ENCODE data around the gene MBLAC1.

- no peak for TF ChIP-seq CTCF (IDR thresholded peaks at IDR 0.05; ENCODE audit: low read depth, low read length)
- no peak for TF ChIP-seq EZH2phosphoT487 (IDR thresholded peaks at IDR 0.05; ENCODE audit: low read depth)
These were observed 17.1 kb upstream of the MBLAC1 start for GRCh38 chr7:100109521-100110163.
